Measurements from ENCODE around the gene GSK3A. TPM values are rescaled to one million over a fixed set of nuclear protein-coding genes. Genes with fewer than 3 reads are reported as not detected.
A peak's percentile ranks its signal among the peaks of the same experiment; 100 is the strongest.

Gene GSK3A
- total RNA-seq, 1 experiment from 2014 or later: 46.0 TPM

DNA sequence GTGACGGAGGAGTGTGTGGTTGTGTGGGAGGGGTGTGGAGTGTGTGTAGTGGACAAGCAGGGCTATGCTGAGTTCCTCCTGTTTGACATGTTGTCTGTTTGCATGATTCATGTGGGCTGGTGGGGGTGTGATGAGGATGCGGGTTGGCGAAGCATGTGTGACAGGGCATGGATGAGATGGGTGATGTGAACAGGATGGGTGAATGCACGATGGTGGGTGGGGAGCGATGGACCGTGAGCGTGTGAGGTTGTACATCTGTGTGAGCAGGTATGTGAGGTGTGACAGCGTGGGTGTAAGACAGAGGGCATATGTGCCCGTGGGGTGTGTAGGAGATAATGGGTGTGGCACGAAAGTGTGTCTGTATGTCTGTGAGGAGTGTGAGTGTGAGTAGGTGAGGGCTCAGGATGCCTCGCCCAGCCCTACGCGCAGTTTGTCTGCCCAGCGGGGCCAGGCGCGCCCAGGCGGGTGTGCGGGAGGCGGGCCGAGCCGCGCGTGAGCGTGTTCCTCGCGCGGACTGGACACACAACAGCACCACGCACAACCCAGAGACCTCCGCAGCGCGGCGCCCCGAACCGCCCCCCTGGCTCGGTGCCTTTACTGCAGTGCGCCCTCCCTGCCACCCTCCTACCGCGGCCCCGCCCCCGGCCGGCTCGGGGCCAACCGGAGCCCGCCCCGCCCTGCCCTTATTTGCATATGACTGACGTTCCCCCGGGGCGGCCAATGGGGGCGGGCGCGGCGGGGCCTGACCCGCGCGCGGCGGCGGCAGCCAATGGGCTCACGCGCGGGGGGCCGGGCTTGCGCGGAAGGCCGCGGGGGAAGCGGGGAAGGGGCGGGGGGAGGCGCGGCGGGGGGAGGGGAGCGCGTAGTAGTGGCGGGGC lies 41.0 kb upstream of the GSK3A start:
- intact Hi-C loops (cut with micrococcal nuclease; ENCODE audit: unreplicated experiment) (loop anchor here (5.0 kb wide), 1 partner anchor 36 kb away; no protein-coding TSS in a partner anchor), in situ Hi-C loops (cut with HindIII; ENCODE audit: low pct_unique_long_range_greater_than_20kb, low sequenced_read_pairs) (no loop called here)
- ChIA-PET CTCF (no interaction called here), POLR2A (no interaction called here)
- Histone ChIP-seq H3K4me1 (ENCODE audit: control insufficient read depth, insufficient read depth, low read length) (peaks cover 42% of the 10 kb centered on the region), H3K27me3 (ENCODE audit: control insufficient read depth, insufficient read depth, low read length) (no peaks in the 10 kb centered on the region), H3K36me3 (ENCODE audit: control insufficient read depth, insufficient read depth, low read length) (no peaks in the 10 kb centered on the region; the same call in 1 of the 2 replicates), H3K9me3 (ENCODE audit: control insufficient read depth, insufficient read depth, low read depth, low read length) (no peaks in the 10 kb centered on the region), H3K4me3 (ENCODE audit: low read depth in 2 of 2, low read length in 2 of 2) (peak overlapping the region; percentile 45 to 56), H3K27ac (ENCODE audit: low read length) (peak overlapping the region; percentile 67)
- TF ChIP-seq REST (IDR thresholded peaks at IDR 0.05; ENCODE audit: insufficient read depth in 1 of 2, low read depth in 2 of 2, low read length in 1 of 2): no peak
- TF ChIP-seq SIN3A (IDR thresholded peaks at IDR 0.05; ENCODE audit: borderline replicate concordance, insufficient read depth, low read depth, low read length): no peak
- TF ChIP-seq TCF7L2 (IDR thresholded peaks at IDR 0.05; ENCODE audit: low read depth, low read length): no peak
- TF ChIP-seq POLR2AphosphoS5 (IDR thresholded peaks at IDR 0.05; ENCODE audit: low read depth, low read length): no peak; the same call in 1 of the 2 replicates
- TF ChIP-seq, protein P1, sequence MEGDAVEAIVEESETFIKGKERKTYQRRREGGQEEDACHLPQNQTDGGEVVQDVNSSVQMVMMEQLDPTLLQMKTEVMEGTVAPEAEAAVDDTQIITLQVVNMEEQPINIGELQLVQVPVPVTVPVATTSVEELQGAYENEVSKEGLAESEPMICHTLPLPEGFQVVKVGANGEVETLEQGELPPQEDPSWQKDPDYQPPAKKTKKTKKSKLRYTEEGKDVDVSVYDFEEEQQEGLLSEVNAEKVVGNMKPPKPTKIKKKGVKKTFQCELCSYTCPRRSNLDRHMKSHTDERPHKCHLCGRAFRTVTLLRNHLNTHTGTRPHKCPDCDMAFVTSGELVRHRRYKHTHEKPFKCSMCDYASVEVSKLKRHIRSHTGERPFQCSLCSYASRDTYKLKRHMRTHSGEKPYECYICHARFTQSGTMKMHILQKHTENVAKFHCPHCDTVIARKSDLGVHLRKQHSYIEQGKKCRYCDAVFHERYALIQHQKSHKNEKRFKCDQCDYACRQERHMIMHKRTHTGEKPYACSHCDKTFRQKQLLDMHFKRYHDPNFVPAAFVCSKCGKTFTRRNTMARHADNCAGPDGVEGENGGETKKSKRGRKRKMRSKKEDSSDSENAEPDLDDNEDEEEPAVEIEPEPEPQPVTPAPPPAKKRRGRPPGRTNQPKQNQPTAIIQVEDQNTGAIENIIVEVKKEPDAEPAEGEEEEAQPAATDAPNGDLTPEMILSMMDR (IDR thresholded peaks at IDR 0.05): no peak
- BruUV-seq (replicated peaks): no TSS peak
- ATAC-seq (peak; percentile 62), DNase-seq (ENCODE audit: low read depth, low spot score) (no peak)

GRCh38 chr19:42282819-42283187 lies 40.4 kb upstream of the GSK3A start:
- peak; percentile 1; the same call in 1 of the 2 replicates for ATAC-seq
- Histone ChIP-seq H3K36me3 (ENCODE audit: control insufficient read depth, insufficient read depth, low read length) (no peaks in the 10 kb centered on the region; the same call in 1 of the 2 replicates), H3K9me3 (ENCODE audit: control insufficient read depth, insufficient read depth, low read depth, low read length) (no peaks in the 10 kb centered on the region), H3K4me1 (ENCODE audit: control insufficient read depth, insufficient read depth, low read length) (peaks cover 48% of the 10 kb centered on the region), H3K27me3 (ENCODE audit: control insufficient read depth, insufficient read depth, low read length) (no peaks in the 10 kb centered on the region), H3K27ac (ENCODE audit: low read length) (peak overlapping the region; percentile 92), H3K4me3 (ENCODE audit: low read depth in 2 of 2, low read length in 2 of 2) (peak overlapping the region; percentile 45 to 56; a peak in 3 of 4 replicates)
- ChIA-PET POLR2A (interaction anchor here (0.7 kb wide), 1 partner anchor 1759 kb away, joined by 3 read pairs; no protein-coding TSS in a partner anchor), CTCF (no interaction called here)
- intact Hi-C loops (cut with micrococcal nuclease; ENCODE audit: unreplicated experiment) (loop anchor here (5.0 kb wide), 1 partner anchor 36 kb away; no protein-coding TSS in a partner anchor), in situ Hi-C loops (cut with HindIII; ENCODE audit: low pct_unique_long_range_greater_than_20kb, low sequenced_read_pairs) (no loop called here)
- TF ChIP-seq, protein P1 (IDR thresholded peaks at IDR 0.05): no peak
- TF ChIP-seq TCF7L2 (IDR thresholded peaks at IDR 0.05; ENCODE audit: low read depth, low read length) (no peak), SIN3A (IDR thresholded peaks at IDR 0.05; ENCODE audit: borderline replicate concordance, insufficient read depth, low read depth, low read length) (no peak), REST (IDR thresholded peaks at IDR 0.05; ENCODE audit: insufficient read depth in 1 of 2, low read depth in 2 of 2, low read length in 1 of 2) (no peak), POLR2AphosphoS5 (IDR thresholded peaks at IDR 0.05; ENCODE audit: low read depth, low read length) (no peak)
- no peak for DNase-seq (ENCODE audit: low read depth, low spot score)
- BruUV-seq (replicated peaks): no TSS peak

Data from Panc1 (cell line).